NCI-H2081 treated with DMSO at 0.1 percent for 48 hours (cell line): ENCODE data around the gene CGNL1.

ENCODE experiments used
- DNase-seq: peaks from one replicate; lab custom pipeline; 2025; lab: John Stamatoyannopoulos, UW

Gene CGNL1

GRCh38 chr15:57352535-57353316 lies 23.6 kb upstream of the CGNL1 start:
- no peak for DNase-seq

GRCh38 chr15:57353317-57353804 lies 22.9 kb upstream of the CGNL1 start:
- DNase-seq, result no peak

GRCh38 chr15:57354436-57355123 lies 21.7 kb upstream of the CGNL1 start:
- DNase-seq, result no peak

- DNase-seq, result no peak
These were observed 21.0 kb upstream of the CGNL1 start for GRCh38 chr15:57355259-57355658.

- no peak for DNase-seq
These were observed 20.1 kb upstream of the CGNL1 start for GRCh38 chr15:57356178-57356577.

GRCh38 chr15:57356636-57357035 lies 19.7 kb upstream of the CGNL1 start:
- no peak for DNase-seq

GRCh38 chr15:57357799-57358198 lies 18.5 kb upstream of the CGNL1 start:
- DNase-seq, result no peak

- DNase-seq, result no peak
These were observed 17.7 kb upstream of the CGNL1 start for GRCh38 chr15:57358571-57358970.

- no peak for DNase-seq
These were observed 12.6 kb upstream of the CGNL1 start for GRCh38 chr15:57363661-57364060.

- DNase-seq, result no peak
These were observed 11.9 kb upstream of the CGNL1 start for GRCh38 chr15:57364282-57365007.

- DNase-seq, result no peak
These were observed 8.7 kb upstream of the CGNL1 start for GRCh38 chr15:57367556-57367955.

GRCh38 chr15:57370929-57371328 lies 5.4 kb upstream of the CGNL1 start:
- no peak for DNase-seq

- no peak for DNase-seq
These were observed 2.9 kb upstream of the CGNL1 start for GRCh38 chr15:57373251-57373881.

- no peak for DNase-seq
These were observed 2.4 kb upstream of the CGNL1 start for GRCh38 chr15:57373882-57374276.

- no peak for DNase-seq
These were observed 582 bp downstream of the CGNL1 start for GRCh38 chr15:57376696-57377477.

- no peak for DNase-seq
These were observed 1.2 kb downstream of the CGNL1 start for GRCh38 chr15:57377478-57377847.

GRCh38 chr15:57379487-57379886 lies 3.2 kb downstream of the CGNL1 start:
- no peak for DNase-seq

- DNase-seq, result no peak
These were observed 4.5 kb downstream of the CGNL1 start for GRCh38 chr15:57380854-57381253.

- DNase-seq, result no peak
These were observed 5.9 kb downstream of the CGNL1 start for GRCh38 chr15:57382215-57382614.

GRCh38 chr15:57382969-57383368 lies 6.7 kb downstream of the CGNL1 start:
- DNase-seq, result no peak

GRCh38 chr15:57384024-57384423 lies 7.7 kb downstream of the CGNL1 start:
- no peak for DNase-seq

GRCh38 chr15:57384816-57385215 lies 8.5 kb downstream of the CGNL1 start:
- DNase-seq, result no peak
